ENCODE data around the gene CDK6. TPM values are rescaled to one million over a fixed set of nuclear protein-coding genes. Genes with fewer than 3 reads are reported as not detected.
"Not testable (repeated sequence)": the region's sequence is repeated elsewhere in the genome, so short reads cannot be mapped to it uniquely, and the experiment has no call there.

The CDK6 gene
- total RNA-seq, 1 experiment from 2014 or later, result 38.7 TPM

- CTCF ChIA-PET, result no interaction called here
- intact Hi-C loops (cut with micrococcal nuclease), result loop anchor here (1.0 to 10.0 kb wide), 3 partner anchors 11 to 152 kb away; no protein-coding TSS in a partner anchor
Observed at GRCh38 chr7:92762851-92763250, 73.5 kb downstream of the CDK6 start.

GRCh38 chr7:92761391-92762097 is 74.8 kb downstream of the CDK6 start:
- no peak overlapping the region for H3K4me3 ChIP-seq (ENCODE audit: low read length)
- peaks cover 52% of the 10 kb centered on the region for H3K79me2 ChIP-seq (ENCODE audit: low read length)
- no peak overlapping the region for H3K4me2 ChIP-seq (ENCODE audit: low read length)
- H3K36me3 ChIP-seq (ENCODE audit: low read depth, low read length), result peaks cover 6% of the 10 kb centered on the region; the same call in 1 of the 2 replicates
- DNase-seq (no peak), ATAC-seq (no peak)
- BruUV-seq (replicated peaks), result no TSS peak
- POLR2A ChIA-PET (ENCODE audit: unreplicated experiment), result interaction anchor here (0.5 kb wide), 1 partner anchor 40 kb away, joined by 4 read pairs; no protein-coding TSS in a partner anchor
- no peaks in the 10 kb centered on the region for H3K9me3 ChIP-seq (ENCODE audit: low read length)
- H2AFZ ChIP-seq (ENCODE audit: low read length), result no peak overlapping the region
- no peaks in the 10 kb centered on the region for H3K9me2 ChIP-seq (replicated peaks; ENCODE audit: low read length)
- H3F3A ChIP-seq (ENCODE audit: low read length, unreplicated experiment), result peaks cover 7% of the 10 kb centered on the region
- CTCF ChIA-PET, result no interaction called here
- intact Hi-C loops (cut with micrococcal nuclease), result loop anchor here (10.0 kb wide), 1 partner anchor 153 kb away; no protein-coding TSS in a partner anchor
- H3K9ac ChIP-seq (ENCODE audit: low read length), result no peak overlapping the region
- no peaks in the 10 kb centered on the region for H3K27me3 ChIP-seq (ENCODE audit: low read length)
- H3K27ac ChIP-seq (ENCODE audit: low read length), result no peak overlapping the region
- no peaks in the 10 kb centered on the region for H4K20me1 ChIP-seq (ENCODE audit: low read length)
- peaks cover 51% of the 10 kb centered on the region for H3K4me1 ChIP-seq (ENCODE audit: insufficient read depth, low read length)
- TF ChIP-seq EZH2phosphoT487 (IDR thresholded peaks at IDR 0.05; ENCODE audit: borderline replicate concordance, low read length) (no peak), CTCF (conservative IDR thresholded peaks at IDR 0.05; ENCODE audit: low read depth, low read length) (no peak), EZH2 (IDR thresholded peaks at IDR 0.05; ENCODE audit: low read length, unreplicated experiment) (no peak)

More at GRCh38 chr7:92762851-92763250, 73.5 kb downstream of the CDK6 start:
- H3F3A ChIP-seq (ENCODE audit: low read length, unreplicated experiment), result peaks cover 7% of the 10 kb centered on the region
- no peak for TF ChIP-seq EZH2 (IDR thresholded peaks at IDR 0.05; ENCODE audit: low read length, unreplicated experiment)
- ATAC-seq, result no peak
- POLR2A ChIA-PET (ENCODE audit: unreplicated experiment), result no interaction called here
- no peaks in the 10 kb centered on the region for H3K27me3 ChIP-seq (ENCODE audit: low read length)
- H3K36me3 ChIP-seq (ENCODE audit: low read depth, low read length), result peaks cover 6% of the 10 kb centered on the region; the same call in 1 of the 2 replicates
- H3K4me3 ChIP-seq (ENCODE audit: low read length), result no peak overlapping the region; the same call in 1 of the 2 replicates
- peak overlapping the region; percentile 81 for H3K27ac ChIP-seq (ENCODE audit: low read length)
- H4K20me1 ChIP-seq (ENCODE audit: low read length), result no peaks in the 10 kb centered on the region
- DNase-seq, result no peak
- H3K4me1 ChIP-seq (ENCODE audit: insufficient read depth, low read length), result peaks cover 64% of the 10 kb centered on the region
- H2AFZ ChIP-seq (ENCODE audit: low read length), result no peak overlapping the region
- H3K9me2 ChIP-seq (replicated peaks; ENCODE audit: low read length), result no peaks in the 10 kb centered on the region
- H3K9me3 ChIP-seq (ENCODE audit: low read length), result no peaks in the 10 kb centered on the region
- peaks cover 56% of the 10 kb centered on the region for H3K79me2 ChIP-seq (ENCODE audit: low read length)
- peak overlapping the region; percentile 40 for H3K9ac ChIP-seq (ENCODE audit: low read length)
- BruUV-seq (replicated peaks), result no TSS peak
- H3K4me2 ChIP-seq (ENCODE audit: low read length), result peak overlapping the region; percentile 33

GRCh38 chr7:92758796-92759431 is 77.5 kb downstream of the CDK6 start:
- POLR2A ChIA-PET (ENCODE audit: unreplicated experiment), result no interaction called here
- peaks cover 41% of the 10 kb centered on the region for H3K79me2 ChIP-seq (ENCODE audit: low read length)
- DNase-seq, result no peak
- no peaks in the 10 kb centered on the region for H3K27me3 ChIP-seq (ENCODE audit: low read length)
- no peak overlapping the region for H3K9ac ChIP-seq (ENCODE audit: low read length)
- no peaks in the 10 kb centered on the region for H3F3A ChIP-seq (ENCODE audit: low read length, unreplicated experiment)
- TF ChIP-seq CTCF (conservative IDR thresholded peaks at IDR 0.05; ENCODE audit: low read depth, low read length) (no peak), EZH2phosphoT487 (IDR thresholded peaks at IDR 0.05; ENCODE audit: borderline replicate concordance, low read length) (no peak), EZH2 (IDR thresholded peaks at IDR 0.05; ENCODE audit: low read length, unreplicated experiment) (no peak)
- H3K27ac ChIP-seq (ENCODE audit: low read length), result no peak overlapping the region
- no peaks in the 10 kb centered on the region for H3K9me3 ChIP-seq (ENCODE audit: low read length)
- H3K4me3 ChIP-seq (ENCODE audit: low read length), result no peak overlapping the region
- H3K4me2 ChIP-seq (ENCODE audit: low read length), result no peak overlapping the region
- H4K20me1 ChIP-seq (ENCODE audit: low read length), result no peaks in the 10 kb centered on the region
- CTCF ChIA-PET, result no interaction called here
- no peak for ATAC-seq
- H2AFZ ChIP-seq (ENCODE audit: low read length), result no peak overlapping the region
- peaks cover 30% of the 10 kb centered on the region for H3K4me1 ChIP-seq (ENCODE audit: insufficient read depth, low read length)
- H3K9me2 ChIP-seq (replicated peaks; ENCODE audit: low read length), result no peaks in the 10 kb centered on the region
- intact Hi-C loops (cut with micrococcal nuclease), result no loop called here
- peaks cover 6% of the 10 kb centered on the region; the same call in 1 of the 2 replicates for H3K36me3 ChIP-seq (ENCODE audit: low read depth, low read length)
- BruUV-seq (replicated peaks), result no TSS peak

- H4K20me1 ChIP-seq (ENCODE audit: low read length); H3K27me3 ChIP-seq (ENCODE audit: low read length); H3K9me2 ChIP-seq (replicated peaks; ENCODE audit: low read length); ATAC-seq; BruUV-seq (replicated peaks); H3F3A ChIP-seq (ENCODE audit: low read length, unreplicated experiment); H3K36me3 ChIP-seq (ENCODE audit: low read depth, low read length); H3K27ac ChIP-seq (ENCODE audit: low read length); CTCF ChIA-PET; H2AFZ ChIP-seq (ENCODE audit: low read length); H3K4me3 ChIP-seq (ENCODE audit: low read length); H3K9ac ChIP-seq (ENCODE audit: low read length); H3K4me2 ChIP-seq (ENCODE audit: low read length); intact Hi-C loops (cut with micrococcal nuclease); POLR2A ChIA-PET (ENCODE audit: unreplicated experiment); DNase-seq; H3K9me3 ChIP-seq (ENCODE audit: low read length): not testable (repeated sequence)
- peaks cover 30% of the 10 kb centered on the region for H3K4me1 ChIP-seq (ENCODE audit: insufficient read depth, low read length)
- peaks cover 37% of the 10 kb centered on the region for H3K79me2 ChIP-seq (ENCODE audit: low read length)
Observed at GRCh38 chr7:92757311-92757910, 79.0 kb downstream of the CDK6 start.
